Stimulated activated CD4-positive, alpha-beta T cell treated with anti-CD3 and anti-CD28 coated beads, Interleukin-1b, Interleukin-23, amount 100 ng/mL, for 1 hour (primary cell): ENCODE measurements around the gene TIGD2.

Experiments used
- DNase-seq, 2 donors: peaks; one replicate each; pipeline ENCODE4 v3.0.0-alpha.2; 2020; ENCODE audit warnings: low read depth in 2 of 2

TIGD2 gene

DNA sequence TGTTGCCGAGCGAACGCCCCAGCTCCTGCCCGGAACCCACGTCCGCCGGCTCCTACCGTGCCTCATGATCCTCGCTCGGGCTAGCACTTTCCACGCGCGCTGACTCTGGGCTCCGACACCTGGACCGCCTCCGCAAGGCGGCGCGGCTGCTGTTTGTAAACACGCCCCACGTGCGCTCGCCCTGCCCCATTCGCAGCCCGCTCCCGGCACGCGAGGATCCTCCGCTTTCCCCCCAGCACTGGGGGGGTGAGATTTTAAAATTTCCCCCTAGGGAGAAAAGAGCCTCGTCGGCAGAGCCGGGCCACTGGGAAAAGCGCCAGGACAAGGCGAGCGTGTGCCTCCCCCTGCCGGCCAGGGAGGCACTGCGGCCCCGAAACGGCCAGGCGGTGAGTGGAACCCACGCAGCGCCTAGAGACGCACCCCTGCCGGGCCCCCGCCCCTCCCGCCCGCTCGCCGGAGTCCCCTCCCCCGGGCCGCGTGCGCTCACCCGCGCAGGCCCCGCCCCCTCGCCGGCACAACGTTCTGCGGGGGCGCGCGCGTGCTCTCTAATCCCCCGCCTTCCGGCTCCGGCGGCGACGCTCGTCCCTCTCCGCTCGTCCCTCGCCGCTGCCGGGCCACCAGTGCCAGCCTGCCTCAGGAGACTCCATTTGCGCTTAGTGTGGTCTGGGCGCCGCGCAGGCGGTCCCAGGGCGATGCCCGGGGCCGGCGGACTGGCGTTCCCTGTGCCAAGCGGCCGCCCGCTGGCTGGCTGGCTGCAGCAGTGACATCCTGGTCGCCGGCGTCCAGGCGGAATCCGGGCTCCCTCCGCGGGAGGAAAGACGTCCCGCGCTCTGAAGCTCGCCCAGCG is at the start of gene TIGD2:
TIGD2 (plus strand) TSS at position 548 of the 847 bp plus-strand sequence. CDS start 1,442 bp downstream, outside the sequence.
- DNase-seq, result peak; percentile 74 to 77

DNA sequence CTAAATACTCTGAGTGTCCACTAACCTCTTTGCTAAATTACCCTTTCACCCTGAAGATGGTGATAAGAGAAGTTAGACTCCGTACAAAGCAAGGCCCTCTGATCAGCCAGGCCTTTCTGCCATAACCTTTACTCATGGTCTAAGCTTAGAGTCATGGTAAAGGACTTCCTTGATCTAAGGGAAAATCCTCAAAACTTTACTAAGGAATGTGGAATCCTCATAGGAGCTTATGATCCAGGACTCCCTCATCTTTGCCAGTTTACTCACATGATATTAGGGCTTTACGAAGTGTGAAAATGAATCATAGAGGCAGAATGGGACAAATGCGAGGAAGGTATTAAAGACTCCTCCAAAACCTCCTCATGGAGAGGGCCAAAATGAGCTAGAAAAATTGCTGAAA is 46.5 kb upstream of the TIGD2 start:
- no peak for DNase-seq

DNA sequence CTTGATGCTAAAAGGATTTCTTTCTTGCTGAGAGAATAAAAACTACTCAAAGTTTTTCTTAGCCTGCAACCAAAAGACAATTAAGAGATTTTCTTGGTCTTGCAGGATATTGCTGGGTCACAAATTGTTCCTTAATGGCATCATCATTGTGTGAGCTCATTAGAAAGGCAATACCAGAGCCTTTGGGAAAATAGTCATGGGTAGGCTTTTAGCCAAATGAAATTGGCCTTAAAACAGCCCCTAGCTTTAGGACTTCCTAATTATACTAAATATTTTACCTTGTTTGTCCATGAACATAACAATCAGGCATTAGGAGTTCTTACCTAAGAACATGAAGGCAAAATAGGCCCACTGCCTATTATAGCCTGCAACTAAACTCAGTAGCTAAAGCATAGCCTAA is 43.9 kb upstream of the TIGD2 start:
- no peak for DNase-seq

DNA sequence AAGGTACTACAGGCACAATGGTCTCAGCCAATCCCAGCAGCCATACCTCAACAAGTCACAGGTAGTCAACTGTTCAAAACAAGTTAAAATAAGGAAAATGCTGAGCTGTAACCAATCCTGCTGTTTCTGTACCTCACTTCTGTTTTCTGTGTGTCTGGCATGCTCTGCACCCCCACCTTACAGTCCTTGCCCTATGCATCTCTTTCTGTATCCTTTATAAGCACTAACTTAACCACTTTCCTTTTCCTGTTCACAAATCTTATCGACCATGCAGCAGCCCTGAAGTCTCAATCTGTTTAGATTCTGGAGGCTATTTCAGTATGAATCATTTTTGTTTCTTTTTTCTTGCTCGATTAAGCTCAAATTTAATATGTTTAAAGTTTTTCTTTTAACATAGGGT is 41.9 kb upstream of the TIGD2 start:
- DNase-seq, result no peak

DNA sequence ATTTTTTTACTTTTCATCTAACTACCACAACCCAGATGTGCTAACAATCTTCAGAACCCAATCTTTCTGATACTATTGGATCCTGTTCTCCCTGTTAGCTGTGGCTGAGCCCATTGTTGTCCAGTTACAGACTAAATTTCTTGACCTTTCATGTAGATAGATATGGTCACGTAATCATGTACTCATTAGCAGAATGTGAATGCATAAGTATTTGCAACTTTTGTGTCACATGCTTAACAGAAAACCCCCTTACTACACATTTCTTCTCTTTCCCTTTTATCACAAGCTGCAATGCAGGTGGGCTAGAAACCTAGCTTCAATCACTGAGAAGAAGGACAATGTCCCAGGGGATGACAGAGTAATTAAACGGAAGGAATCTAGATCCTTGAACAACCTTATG is 41.3 kb upstream of the TIGD2 start:
- DNase-seq, result no peak

DNA sequence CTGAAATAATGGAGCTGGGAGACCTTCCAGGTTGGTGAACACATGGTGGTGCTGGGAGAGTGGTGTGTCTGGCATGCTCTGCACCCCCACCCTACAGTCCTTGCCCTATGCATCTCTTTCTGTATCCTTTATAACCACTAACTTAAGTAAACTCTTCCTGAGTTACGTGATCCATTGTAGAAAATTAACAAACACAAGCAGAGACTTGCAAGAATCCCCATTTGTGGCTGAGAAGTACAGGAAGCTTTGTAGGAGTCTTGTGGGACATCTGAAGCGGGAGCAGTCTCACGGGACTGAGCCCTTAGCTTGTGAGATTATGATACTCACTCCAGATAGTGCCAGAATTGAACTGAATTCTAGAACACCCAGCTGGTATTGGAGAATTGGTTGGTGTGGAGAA is 40.0 kb upstream of the TIGD2 start:
- DNase-seq, result no peak

DNA sequence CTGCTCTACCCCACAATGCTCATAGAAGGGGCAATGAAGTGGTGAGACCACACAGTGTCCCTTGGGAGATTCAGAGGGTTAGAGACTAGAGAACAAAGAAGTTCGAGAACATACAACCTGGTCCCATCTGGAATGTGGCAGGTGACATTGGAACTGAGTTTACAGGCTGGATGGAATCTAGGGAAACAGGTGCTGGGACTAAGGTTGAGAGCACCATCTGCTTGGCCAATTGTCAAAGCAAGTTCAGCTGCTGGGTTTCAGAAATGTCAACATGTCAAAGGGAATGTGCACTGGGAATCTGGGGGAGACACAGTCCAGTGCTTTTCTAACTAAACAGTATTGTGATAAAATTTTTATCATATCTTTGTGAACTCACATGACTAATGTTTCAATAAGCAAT is 38.4 kb upstream of the TIGD2 start:
- no peak for DNase-seq

DNA sequence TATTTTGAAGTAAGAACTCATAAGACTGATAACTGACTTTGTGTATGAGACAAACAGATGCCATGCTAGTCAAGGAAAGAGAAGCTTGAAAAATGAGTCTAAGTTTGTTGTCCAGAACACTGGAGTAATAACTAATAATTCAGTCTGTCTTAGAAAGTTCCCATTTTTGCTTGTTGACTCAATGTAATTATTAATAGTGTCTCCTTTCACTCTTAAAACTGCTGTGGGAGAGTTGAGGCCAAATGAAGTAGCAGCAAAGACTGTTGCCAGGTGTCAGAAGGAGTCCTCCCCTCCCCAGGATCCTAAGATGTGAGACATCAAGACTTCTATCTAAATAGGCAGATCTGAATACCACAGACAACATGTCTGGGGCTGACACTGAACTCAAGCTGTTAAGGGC is 33.6 kb upstream of the TIGD2 start:
- no peak for DNase-seq

DNA sequence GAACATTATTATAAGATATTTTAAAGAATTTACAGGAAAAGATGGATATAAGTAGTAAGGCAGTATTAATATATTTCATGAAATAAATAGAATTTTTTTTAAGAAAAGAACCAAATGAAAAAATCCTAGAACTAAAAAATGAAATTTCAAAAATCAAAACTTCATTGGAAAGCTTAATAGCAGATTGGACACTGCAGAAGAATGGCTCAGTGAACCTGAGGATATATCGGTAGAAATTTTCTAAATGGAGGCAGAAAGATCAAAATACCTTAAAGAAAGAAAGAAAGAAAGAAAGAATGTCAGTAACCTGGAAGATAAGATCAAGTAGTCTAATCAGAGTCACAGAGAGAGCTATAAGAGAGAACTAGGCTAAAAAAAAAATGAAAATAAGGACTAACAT is 33.0 kb upstream of the TIGD2 start:
- DNase-seq, result no peak

DNA sequence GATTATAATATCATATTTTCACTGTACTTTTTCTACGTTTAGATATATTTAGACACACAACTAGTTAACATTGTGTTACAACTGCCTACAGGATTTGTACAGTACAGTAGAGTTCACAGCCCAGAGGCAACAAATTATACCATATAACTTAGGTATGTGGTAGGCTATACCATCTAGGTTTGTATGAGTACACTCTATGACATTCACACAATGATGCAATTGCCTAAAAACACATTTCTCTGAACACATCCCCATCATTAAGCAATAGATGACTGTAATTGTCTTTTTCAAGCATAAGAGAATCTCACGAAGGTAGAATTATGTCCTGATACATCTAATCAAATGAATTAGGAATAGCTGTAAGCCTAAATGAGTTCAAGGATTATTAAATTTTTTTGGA is 12.3 kb upstream of the TIGD2 start:
- DNase-seq, result no peak

DNA sequence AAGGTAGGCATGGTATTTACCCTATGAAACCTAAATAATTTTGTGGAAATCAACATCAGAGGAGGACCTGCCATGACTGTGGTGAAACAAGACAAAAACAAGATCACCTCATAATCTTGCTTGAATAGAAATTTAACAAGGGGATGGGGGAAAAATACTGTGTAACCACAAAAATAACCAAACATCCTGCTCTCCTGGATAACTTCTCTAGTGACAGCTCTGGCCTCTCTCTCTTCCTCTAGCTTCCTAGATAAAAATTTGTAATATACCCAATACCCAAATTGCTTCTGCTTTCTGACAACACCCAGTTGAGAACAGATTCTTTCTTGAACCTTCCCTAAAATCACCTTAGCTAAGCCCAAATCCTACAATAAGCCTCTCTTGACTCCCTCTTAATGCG is 11.9 kb upstream of the TIGD2 start:
- no peak for DNase-seq

DNA sequence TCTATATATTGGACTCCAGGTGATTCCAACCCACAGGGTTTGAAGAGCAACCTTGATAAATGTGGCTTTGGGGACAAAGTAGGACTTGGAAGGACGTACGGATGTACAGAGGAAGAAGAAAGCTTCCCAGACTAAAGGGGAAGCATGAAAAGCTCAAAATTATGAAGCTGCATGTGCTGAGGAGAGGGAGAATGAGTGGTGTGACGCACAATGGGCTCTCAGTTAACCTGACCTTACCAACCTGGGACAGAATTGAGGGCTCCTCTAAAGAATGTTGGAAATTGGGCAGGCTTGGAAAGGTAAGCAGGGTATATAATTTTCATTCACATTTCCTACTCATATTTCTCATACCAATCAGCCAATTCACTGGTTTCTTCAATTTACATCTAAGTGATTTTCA is 10.5 kb upstream of the TIGD2 start:
- no peak for DNase-seq

DNA sequence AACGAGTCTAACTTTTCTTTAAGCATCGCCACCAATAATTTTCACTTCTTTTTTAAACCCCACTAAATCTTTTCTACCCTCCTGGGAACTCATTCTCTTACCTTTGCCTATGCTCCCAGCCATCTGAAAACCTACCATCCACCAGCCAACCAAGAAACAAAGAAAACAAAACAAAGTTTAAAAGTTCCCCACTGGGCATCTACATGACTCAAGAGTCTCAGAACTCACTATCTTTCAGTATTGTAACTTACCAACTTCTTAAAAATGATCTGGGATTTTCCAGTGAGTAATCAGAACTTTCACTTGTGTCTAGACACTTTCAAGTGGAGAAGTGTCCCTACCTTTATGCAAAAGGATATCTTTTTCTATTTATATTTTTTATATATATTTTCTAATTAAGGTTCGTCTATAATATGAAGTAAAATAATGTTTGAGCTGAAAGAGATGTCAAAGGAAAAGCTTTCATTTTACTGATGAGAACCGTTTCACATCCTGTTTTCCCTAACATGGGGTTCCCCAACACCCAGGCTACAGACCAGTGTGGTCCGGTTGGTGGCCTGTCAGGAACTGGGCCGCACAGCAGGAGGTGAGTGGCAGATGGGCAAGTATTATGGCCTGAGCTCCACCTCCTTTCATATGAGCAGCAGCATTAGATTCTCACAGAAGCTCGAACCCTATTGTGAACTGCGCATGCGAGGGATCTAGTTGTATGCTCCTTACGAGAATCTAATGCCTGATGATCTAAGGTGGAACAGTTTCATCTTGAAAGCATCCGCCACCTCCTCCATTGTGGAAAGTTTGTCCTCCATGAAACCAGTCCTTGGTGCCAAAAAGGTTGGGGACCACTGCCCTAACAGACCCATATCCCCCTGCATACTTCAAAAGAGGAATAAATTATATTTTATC is 9.8 kb upstream of the TIGD2 start:
- DNase-seq, result no peak

DNA sequence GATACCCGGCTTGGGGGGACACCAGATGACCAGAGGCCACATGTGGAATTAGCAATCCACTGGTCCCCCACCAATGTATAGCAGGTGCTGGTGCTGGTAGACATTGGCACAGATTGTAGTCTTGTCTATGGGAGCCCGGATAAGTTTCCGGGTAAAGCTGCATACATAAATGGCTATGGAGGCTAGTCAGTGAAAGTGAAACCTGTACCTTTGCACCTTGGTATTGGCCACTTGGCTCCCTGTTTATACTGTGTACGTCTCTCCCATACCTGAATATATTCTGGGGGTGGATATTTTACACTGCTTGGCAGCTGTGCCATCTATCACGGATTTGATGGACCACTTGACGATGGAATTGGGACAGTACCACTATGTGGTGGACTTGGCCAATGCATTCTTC is 5.6 kb upstream of the TIGD2 start:
- DNase-seq, result no peak

DNA sequence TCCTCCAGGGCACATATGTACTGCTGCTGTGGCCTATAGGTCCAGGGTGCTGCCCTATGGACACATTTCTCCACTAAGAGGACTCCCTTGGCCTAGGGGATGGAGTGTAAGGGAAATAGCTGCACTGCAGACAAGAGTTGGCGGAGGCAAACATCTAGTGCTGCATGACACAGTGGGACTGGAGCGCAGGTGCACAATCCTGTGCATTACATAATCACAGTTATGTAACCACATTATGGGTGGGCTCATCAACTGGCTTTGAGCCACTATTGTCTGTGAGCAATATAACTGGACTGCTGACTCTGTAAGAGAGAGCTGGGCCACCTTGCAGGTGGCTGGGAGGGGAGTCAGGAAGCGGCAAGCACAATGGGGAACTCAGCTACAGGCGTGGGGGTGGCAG is 3.2 kb upstream of the TIGD2 start:
- DNase-seq, result no peak

DNA sequence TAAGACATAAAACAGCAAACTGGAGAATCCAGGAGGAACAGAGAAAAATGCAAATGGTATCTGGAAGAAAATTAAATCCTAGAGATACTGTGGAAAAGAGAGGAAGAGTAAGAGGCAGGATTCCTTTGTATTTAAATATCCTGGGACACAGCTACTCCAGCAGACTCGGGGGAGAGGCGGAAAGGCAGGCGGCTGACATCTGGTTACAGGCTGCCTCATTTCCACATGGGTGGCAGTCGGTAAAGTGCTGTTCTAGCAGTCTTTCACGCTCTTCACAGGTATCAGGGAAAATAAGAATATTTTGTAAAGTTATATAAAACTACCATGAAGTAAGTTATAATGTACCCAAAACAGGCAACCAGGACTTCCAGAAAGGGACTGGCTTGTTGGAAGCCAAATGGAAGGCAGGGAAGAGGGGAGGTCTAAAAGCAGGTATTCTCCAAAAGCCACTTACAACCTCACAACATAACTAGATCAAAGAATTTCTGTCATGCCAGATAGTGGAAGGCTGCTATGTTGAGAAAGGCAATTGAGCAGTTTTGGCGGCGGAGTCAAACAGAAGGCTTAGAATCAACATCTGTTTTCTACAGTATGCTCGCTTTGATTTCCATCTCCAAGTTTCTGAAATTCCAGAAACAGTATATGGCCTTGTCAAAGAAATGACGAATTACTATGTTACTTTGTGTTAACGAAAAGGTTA is 1.3 kb upstream of the TIGD2 start:
- DNase-seq, result no peak

DNA sequence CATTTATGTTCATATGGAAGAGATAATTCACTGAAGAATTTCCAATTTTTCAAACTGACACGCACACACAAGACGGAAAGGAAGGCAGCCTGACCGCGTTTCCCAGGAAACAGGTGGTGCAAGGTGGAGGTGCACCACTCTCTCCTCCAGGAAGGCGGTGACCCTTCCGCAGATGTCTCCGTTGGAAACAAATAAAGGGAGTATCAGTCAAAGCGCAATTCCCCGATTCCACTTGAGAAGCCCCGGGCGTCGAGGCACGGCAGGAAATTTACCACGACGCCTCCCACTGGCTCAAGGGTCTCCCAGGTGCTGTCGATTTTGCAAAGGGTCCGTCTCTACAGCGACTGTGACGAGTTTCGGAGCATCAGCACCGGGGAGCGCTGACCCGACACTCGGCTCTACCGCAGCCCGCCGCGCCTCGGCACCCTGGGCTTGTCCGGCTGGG is 770 bp upstream of the TIGD2 start:
- DNase-seq, result no peak

DNA sequence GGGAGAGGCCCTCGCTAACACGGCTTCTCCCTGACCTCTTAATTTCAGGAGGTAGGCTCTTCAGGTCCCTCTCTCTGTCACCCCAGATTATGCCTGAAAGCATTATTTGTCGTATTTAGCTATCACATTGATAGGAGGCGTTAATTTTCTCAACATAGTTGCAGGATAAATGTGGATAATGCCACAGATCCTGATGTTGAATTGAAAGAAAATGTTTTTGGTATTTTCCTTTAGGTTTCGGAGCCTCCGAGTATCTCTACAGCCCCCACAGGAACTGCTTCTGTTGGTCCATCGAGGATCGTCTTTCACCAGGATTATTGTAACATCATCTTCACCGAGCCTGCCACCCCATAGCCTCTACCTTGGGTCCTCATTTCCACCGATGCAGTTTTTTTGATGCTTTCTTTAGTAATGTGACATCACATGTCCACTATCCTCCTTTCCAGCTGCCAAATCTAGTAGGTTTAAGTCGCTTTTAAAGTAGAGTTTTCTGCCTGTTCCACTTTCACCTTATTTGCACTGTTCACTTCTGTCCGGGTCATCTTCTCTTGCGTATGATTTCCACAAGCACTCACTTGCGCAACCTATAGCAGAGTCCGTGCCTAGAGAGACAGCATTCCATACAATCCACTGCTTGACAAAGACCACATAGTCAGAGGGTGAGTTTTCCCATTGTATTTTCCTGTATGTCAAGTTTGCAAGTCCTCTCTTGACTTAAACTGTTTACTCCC is 665 bp downstream of the TIGD2 start:
- no peak for DNase-seq

DNA sequence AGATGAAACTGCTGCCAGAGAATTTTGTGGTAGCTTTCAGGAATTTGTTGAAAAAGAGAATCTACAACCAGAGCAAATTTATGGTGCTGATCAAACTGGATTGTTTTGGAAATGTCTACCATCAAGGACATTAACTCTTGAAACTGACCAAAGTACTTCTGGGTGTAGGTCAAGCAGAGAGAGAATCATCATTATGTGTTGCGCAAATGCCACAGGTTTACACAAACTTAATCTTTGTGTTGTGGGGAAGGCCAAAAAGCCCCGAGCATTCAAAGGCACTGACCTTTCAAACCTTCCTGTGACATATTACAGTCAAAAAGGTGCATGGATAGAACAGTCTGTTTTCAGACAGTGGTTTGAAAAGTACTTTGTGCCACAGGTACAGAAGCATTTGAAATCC is 2.1 kb downstream of the TIGD2 start:
- DNase-seq, result no peak

DNA sequence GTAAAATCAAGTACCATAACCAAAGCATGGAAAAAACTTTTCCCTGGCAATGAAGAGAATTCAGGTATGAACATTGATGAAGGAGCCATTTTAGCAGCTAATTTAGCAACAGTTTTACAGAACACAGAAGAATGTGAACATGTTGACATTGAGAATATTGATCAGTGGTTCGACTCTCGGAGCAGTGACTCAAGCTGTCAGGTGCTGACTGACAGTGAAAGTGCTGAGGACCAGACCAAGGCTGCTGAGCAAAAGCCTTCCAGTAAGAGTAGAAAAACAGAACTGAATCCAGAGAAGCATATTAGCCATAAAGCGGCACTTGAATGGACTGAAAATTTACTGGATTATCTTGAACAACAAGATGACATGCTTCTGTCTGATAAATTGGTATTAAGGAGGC is 2.8 kb downstream of the TIGD2 start:
- DNase-seq, result no peak

DNA sequence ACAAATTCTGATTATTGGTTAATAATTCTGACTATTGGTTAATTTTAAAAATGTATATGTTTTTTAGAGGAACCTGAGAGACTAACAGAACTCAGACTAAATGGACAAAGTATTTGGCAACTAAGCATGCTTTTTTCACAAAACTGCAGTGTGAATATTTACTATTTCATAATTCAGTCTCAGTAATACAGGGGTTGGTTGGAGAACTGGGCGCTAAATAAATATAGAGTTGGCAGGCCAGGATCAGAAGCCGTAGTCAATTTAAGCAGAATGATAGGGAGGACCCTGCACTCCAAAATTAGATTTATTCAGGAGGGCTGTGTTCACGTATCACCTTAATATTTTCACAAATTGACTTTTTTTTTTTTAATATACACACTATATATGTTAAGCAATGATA is 5.8 kb downstream of the TIGD2 start:
- no peak for DNase-seq

DNA sequence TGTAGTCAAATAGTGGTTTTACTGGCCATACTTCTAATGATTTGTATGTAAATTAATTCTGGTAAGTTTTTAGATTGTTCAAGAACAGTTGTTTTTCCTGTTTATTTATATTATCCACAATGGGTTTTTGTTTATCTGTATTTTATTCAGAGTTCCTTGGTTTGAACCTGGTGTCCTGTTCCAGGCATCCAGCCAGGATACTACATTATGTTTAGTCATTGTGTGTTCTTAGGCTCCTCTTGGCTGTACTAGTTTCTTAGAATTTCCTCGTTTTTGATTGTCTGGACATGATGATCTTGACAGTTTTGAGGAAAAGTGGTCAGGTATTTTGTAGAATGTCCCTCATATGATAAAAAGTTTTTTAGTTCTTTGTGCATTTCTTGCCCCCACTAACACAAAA is 7.8 kb downstream of the TIGD2 start:
- no peak for DNase-seq
